Endodermal cell (in vitro differentiated cells): ENCODE results near the gene CUL3. TPM values are rescaled to one million over a fixed set of nuclear protein-coding genes. Genes with fewer than 3 reads are reported as not detected.

Experiments
- DNase-seq: peaks from one replicate; pipeline ENCODE4 v3.0.0-alpha.2; 2017
- H3K27ac ChIP-seq: 2 replicates; pipeline ENCODE4 v1.5.1; 2013; ENCODE audit warnings: mild to moderate bottlenecking, low read depth, low read length, moderate library complexity
- H3K27me3 ChIP-seq: 2 replicates; pipeline ENCODE4 v1.6.1; 2013; ENCODE audit warnings: mild to moderate bottlenecking, low read length, moderate library complexity; ENCODE audit not compliant: insufficient read depth, control insufficient read depth, poor library complexity, severe bottlenecking
- H3K36me3 ChIP-seq: 2 replicates; pipeline ENCODE4 v1.7.0; 2013; ENCODE audit warnings: mild to moderate bottlenecking, low read length, moderate library complexity; ENCODE audit not compliant: control insufficient read depth, insufficient read depth
- H3K4me1 ChIP-seq: one replicate; pipeline ENCODE4 v1.7.0; 2013; ENCODE audit warnings: low read length; ENCODE audit not compliant: control insufficient read depth, insufficient read depth
- H3K4me3 ChIP-seq: 2 replicates; pipeline ENCODE4 v1.5.1; 2013; ENCODE audit warnings: mild to moderate bottlenecking, low read length, moderate library complexity
- H3K9ac ChIP-seq: 2 replicates; pipeline ENCODE4 v1.6.1; 2013; ENCODE audit warnings: mild to moderate bottlenecking, low read length, moderate library complexity; ENCODE audit not compliant: poor library complexity, severe bottlenecking; ENCODE audit errors: extremely low read depth
- H3K9me3 ChIP-seq: 2 replicates; pipeline ENCODE4 v1.6.1; 2013; ENCODE audit warnings: mild to moderate bottlenecking, low read length, moderate library complexity; ENCODE audit not compliant: control insufficient read depth
- H3K27ac Mint-ChIP-seq: 2 replicates; pipeline ENCODE4 v1.8.0; 2020; ENCODE audit warnings: mixed read lengths
- H3K27me3 Mint-ChIP-seq: 2 replicates; pipeline ENCODE4 v1.8.0; 2021; ENCODE audit warnings: mild to moderate bottlenecking, mixed read lengths; ENCODE audit not compliant: insufficient read depth
- H3K36me3 Mint-ChIP-seq: 2 replicates; pipeline ENCODE4 v1.8.0; 2020; ENCODE audit warnings: low read depth, mixed read lengths
- H3K4me1 Mint-ChIP-seq: 2 replicates; pipeline ENCODE4 v1.8.0; 2020; ENCODE audit warnings: mixed read lengths
- H3K4me3 Mint-ChIP-seq: 2 replicates; pipeline ENCODE4 v1.8.0; 2020; ENCODE audit warnings: mild to moderate bottlenecking, moderate library complexity, mixed read lengths
- H3K9me3 Mint-ChIP-seq: 2 replicates; pipeline ENCODE4 v1.8.0; 2020; ENCODE audit warnings: mild to moderate bottlenecking, mixed read lengths
- WGBS, 2 experiments: methylation state at CpG; one replicate each; pipeline versions ENCODE4 v1.1.5 to v1.1.7; 2013; ENCODE audit warnings: missing lambda C conversion rate in 2 of 2, mixed read lengths in 1 of 2; ENCODE audit not compliant: insufficient coverage in 1 of 2, insufficient read length in 1 of 2; 5-methylcytosine and 5-hydroxymethylcytosine counted together
- total RNA-seq, 2 donors: library from RNA; stranded (reverse); fragmentation: NEBNext Ultra II Directional in 1 of 2; extraction: Animal tissue kit (Norgen Biotek cat#: 25700) in 1 of 2; gene quantifications; 2 replicates in 1 of 2; 3 replicates in 1 of 2; pipeline ENCODE4 v1.2.1, GENCODE V29; 2021
- TF ChIP-seq, protein P1 (sequence below): fragments of 200-600 bp; sonication (generic); conservative IDR thresholded peaks from 2 replicates; pipeline ENCODE4 v1.5.0; 2021; ENCODE audit warnings: antibody characterized with exemption, mild to moderate bottlenecking

Gene CUL3
- total RNA-seq, 2 donors from 2014 or later = 78.4 to 89.9 TPM

DNA sequence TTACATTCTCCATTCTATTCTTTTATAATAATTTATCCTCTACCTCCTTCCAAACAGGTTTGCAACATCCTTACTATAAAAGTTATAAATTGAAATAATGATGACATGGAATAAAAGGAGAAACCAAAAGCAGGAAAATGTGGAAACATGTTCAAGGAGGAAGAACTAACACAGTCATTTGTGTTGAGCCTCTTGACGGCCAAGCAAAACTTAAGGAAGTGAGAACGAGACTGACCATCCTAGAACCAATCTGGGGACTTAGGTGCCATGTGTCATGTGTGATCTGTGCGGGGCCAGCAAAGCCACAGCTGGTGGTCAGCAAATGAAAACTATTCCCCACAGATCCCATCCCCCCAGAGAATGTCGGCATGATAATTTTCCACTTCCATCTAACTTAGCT, 157.7 kb downstream of the CUL3 start:
- Mint-ChIP-seq H3K27me3 (peaks cover 1% of the 10 kb centered on the region), H3K27ac (no peak overlapping the region), H3K4me3 (no peak overlapping the region), H3K9me3 (peaks cover 55% of the 10 kb centered on the region), H3K36me3 (peaks cover 8% of the 10 kb centered on the region), H3K4me1 (no peaks in the 10 kb centered on the region)
- TF ChIP-seq, protein P1, sequence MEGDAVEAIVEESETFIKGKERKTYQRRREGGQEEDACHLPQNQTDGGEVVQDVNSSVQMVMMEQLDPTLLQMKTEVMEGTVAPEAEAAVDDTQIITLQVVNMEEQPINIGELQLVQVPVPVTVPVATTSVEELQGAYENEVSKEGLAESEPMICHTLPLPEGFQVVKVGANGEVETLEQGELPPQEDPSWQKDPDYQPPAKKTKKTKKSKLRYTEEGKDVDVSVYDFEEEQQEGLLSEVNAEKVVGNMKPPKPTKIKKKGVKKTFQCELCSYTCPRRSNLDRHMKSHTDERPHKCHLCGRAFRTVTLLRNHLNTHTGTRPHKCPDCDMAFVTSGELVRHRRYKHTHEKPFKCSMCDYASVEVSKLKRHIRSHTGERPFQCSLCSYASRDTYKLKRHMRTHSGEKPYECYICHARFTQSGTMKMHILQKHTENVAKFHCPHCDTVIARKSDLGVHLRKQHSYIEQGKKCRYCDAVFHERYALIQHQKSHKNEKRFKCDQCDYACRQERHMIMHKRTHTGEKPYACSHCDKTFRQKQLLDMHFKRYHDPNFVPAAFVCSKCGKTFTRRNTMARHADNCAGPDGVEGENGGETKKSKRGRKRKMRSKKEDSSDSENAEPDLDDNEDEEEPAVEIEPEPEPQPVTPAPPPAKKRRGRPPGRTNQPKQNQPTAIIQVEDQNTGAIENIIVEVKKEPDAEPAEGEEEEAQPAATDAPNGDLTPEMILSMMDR = no peak
- H3K27me3 ChIP-seq = no peaks in the 10 kb centered on the region
- H3K4me3 ChIP-seq = no peak overlapping the region
- H3K27ac ChIP-seq = no peak overlapping the region
- WGBS, 2 experiments = 95 to 100% methylated on average over 1 to 4 of the region's 4 CpGs
- no peaks in the 10 kb centered on the region for H3K36me3 ChIP-seq
- H3K9me3 ChIP-seq = peaks cover 31% of the 10 kb centered on the region
- H3K9ac ChIP-seq = no peak overlapping the region
- no peaks in the 10 kb centered on the region for H3K4me1 ChIP-seq
- DNase-seq = no peak

DNA sequence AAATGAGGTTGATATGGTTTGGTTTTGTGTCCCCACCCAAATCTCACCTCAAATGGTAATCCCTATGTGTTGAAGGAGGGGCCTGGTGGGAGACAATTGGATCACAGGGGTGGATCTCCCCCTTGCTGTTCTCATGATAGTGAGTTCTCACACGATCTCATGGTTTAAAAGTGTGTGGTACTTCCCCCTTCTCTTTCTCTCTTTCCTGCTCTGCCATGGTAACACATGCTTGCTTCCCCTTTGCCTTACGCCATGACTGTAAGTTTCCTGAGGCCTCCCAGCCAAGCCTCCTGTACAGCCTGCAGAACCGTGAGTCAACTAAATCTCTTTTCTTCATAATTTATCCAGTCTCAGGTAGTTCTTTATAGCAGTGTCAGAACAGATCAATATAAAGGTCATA, 158.5 kb downstream of the CUL3 start:
- TF ChIP-seq, protein P1 = no peak
- Histone ChIP-seq H3K4me1 (no peaks in the 10 kb centered on the region), H3K9me3 (peaks cover 31% of the 10 kb centered on the region), H3K27ac (no peak overlapping the region), H3K4me3 (no peak overlapping the region), H3K27me3 (no peaks in the 10 kb centered on the region), H3K36me3 (no peaks in the 10 kb centered on the region), H3K9ac (no peak overlapping the region)
- WGBS, 2 experiments = 78 to 87% methylated on average over 1 to 3 of the region's 3 CpGs
- H3K27ac Mint-ChIP-seq = no peak overlapping the region
- H3K4me1 Mint-ChIP-seq = no peaks in the 10 kb centered on the region
- peaks cover 1% of the 10 kb centered on the region for H3K27me3 Mint-ChIP-seq
- H3K4me3 Mint-ChIP-seq = no peak overlapping the region
- no peak for DNase-seq
- H3K9me3 Mint-ChIP-seq = peaks cover 49% of the 10 kb centered on the region
- peaks cover 5% of the 10 kb centered on the region for H3K36me3 Mint-ChIP-seq

DNA sequence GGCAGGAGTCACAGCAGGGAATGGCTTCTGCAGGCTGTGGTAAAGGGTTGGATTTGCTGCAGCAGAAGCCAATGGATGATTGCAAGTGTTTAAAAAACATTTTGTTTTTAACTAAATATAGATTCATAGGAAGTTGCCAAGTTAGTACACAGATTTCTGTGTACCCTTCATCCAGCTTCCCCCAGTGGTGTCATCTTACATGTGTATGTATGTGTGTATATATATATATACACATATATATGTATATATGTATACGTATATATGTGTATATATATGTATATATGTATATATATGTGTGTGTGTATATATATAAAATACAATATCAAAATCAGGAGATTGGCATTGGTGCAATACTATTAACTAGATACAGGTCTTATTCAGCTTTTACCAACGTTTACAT, 164.1 kb downstream of the CUL3 start:
- Mint-ChIP-seq H3K4me3 (no peak overlapping the region), H3K27me3 (no peaks in the 10 kb centered on the region), H3K4me1 (peaks cover 15% of the 10 kb centered on the region), H3K9me3 (peaks cover 16% of the 10 kb centered on the region), H3K36me3 (no peaks in the 10 kb centered on the region), H3K27ac (no peak overlapping the region)
- Histone ChIP-seq H3K36me3 (no peaks in the 10 kb centered on the region), H3K4me1 (peaks cover 4% of the 10 kb centered on the region), H3K27ac (no peak overlapping the region), H3K27me3 (no peaks in the 10 kb centered on the region), H3K9ac (no peak overlapping the region), H3K9me3 (peaks cover 8% of the 10 kb centered on the region), H3K4me3 (no peak overlapping the region)
- TF ChIP-seq, protein P1 = no peak
- DNase-seq = no peak
- WGBS, 2 experiments = no CpG with 5 or more reads among the region's 2 CpGs

Other genes with a start within 250 kb of the CUL3 start
- gene FAM124B, start 183.3 kb downstream of the CUL3 start, total RNA-seq = 1 to 10 TPM in 1 of 2 donors, under 1 TPM in 1; 0.58 to 1.2 TPM
- gene CCDC195, start 131.0 kb upstream of the CUL3 start, total RNA-seq = not detected